A549 (cell line): ENCODE data around the gene TNS3.

Experiments used
- CBX8 ChIP-seq: fragments of 200-600 bp; sonication (generic); IDR thresholded peaks from 2 replicates; pipeline ENCODE4 v1.6.1; 2016
- CHD2 ChIP-seq: fragments of 150-350 bp; IDR thresholded peaks from 2 replicates; pipeline ENCODE4 v1.6.1; 2014; ENCODE audit warnings: low read length; ENCODE audit not compliant: partially characterized antibody
- MAFK ChIP-seq: fragments of 450-650 bp; IDR thresholded peaks from 2 replicates; pipeline ENCODE4 v1.6.1; 2014; ENCODE audit not compliant: partially characterized antibody
- MAZ ChIP-seq: fragments of 150-350 bp; IDR thresholded peaks from 2 replicates; pipeline ENCODE4 v1.6.1; 2014; ENCODE audit warnings: antibody characterized with exemption, low read depth, low read length, borderline replicate concordance
- MYC ChIP-seq: IDR thresholded peaks from 2 replicates; pipeline ENCODE4 v1.6.1; 2012; ENCODE audit warnings: mild to moderate bottlenecking, inconsistent platforms, low read length, improper control_type of control experiment, borderline replicate concordance
- POLR2A ChIP-seq: IDR thresholded peaks from 2 replicates; pipeline ENCODE4 v1.6.1; 2012; ENCODE audit warnings: mild to moderate bottlenecking, low read length
- RAD21 ChIP-seq, 2 experiments: fragments of >200 bp in 1 of 2; sonication (Bioruptor Twin) in 1 of 2; formaldehyde crosslinking in 1 of 2; IDR thresholded peaks in 1 of 2; conservative IDR thresholded peaks in 1 of 2; 2 replicates in 1 of 2; 3 replicates in 1 of 2; pipeline ENCODE4 v1.6.1; 2012 to 2018; ENCODE audit warnings: inconsistent platforms in 1 of 2
- RCOR1 ChIP-seq: fragments of 150-350 bp; IDR thresholded peaks from 2 replicates; pipeline ENCODE4 v1.6.1; 2014; ENCODE audit warnings: antibody characterized with exemption, low read length, low read depth
- RFX5 ChIP-seq: fragments of 450-650 bp; IDR thresholded peaks from 2 replicates; pipeline ENCODE4 v1.7.1; 2014; ENCODE audit warnings: antibody characterized with exemption, mild to moderate bottlenecking, moderate library complexity
- ZNF302 ChIP-seq: fragments of 250-450 bp; sonication (Bioruptor Pico); IDR thresholded peaks from 2 replicates; pipeline ENCODE4 v1.9.0; 2021; ENCODE audit warnings: inconsistent platforms, mild to moderate bottlenecking, moderate library complexity
- TF ChIP-seq, protein P1 (sequence below): fragments of >200 bp; sonication (Bioruptor Twin); formaldehyde crosslinking; IDR thresholded peaks from 3 replicates; pipeline ENCODE4 v1.5.1; 2016
- TF ChIP-seq, protein P2 (sequence below): IDR thresholded peaks from 2 replicates; pipeline ENCODE4 v1.6.1; 2012

DNA sequence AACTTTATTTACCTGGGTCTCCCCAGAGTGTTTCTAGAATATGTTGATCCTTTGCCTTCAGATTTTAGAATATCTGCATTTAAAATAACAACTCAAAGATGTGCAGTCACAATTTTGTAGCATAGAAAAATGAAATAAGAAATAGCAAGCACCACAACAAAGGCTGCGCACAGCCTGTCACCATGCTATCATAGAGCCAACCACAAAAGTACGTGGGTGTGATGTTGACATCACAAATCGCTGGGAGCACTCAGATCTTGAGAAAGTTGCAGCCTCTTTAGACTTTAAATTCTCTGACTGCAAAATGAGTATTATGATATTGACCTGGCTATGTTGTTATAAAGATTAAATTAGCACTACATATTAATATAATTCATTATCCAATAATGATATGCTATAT is 177.9 kb downstream of the TNS3 start:
- TF ChIP-seq, protein P1, sequence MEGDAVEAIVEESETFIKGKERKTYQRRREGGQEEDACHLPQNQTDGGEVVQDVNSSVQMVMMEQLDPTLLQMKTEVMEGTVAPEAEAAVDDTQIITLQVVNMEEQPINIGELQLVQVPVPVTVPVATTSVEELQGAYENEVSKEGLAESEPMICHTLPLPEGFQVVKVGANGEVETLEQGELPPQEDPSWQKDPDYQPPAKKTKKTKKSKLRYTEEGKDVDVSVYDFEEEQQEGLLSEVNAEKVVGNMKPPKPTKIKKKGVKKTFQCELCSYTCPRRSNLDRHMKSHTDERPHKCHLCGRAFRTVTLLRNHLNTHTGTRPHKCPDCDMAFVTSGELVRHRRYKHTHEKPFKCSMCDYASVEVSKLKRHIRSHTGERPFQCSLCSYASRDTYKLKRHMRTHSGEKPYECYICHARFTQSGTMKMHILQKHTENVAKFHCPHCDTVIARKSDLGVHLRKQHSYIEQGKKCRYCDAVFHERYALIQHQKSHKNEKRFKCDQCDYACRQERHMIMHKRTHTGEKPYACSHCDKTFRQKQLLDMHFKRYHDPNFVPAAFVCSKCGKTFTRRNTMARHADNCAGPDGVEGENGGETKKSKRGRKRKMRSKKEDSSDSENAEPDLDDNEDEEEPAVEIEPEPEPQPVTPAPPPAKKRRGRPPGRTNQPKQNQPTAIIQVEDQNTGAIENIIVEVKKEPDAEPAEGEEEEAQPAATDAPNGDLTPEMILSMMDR = no peak
- no peak for TF ChIP-seq RFX5
- TF ChIP-seq POLR2A = no peak
- no peak for TF ChIP-seq CBX8
- TF ChIP-seq MYC = no peak
- no peak for TF ChIP-seq MAZ
- no peak for TF ChIP-seq RAD21 (conservative IDR thresholded peaks at IDR 0.05 in 1 of 2, IDR thresholded peaks at IDR 0.05 in 1 of 2)
- no peak for TF ChIP-seq CHD2
- TF ChIP-seq, protein P2, sequence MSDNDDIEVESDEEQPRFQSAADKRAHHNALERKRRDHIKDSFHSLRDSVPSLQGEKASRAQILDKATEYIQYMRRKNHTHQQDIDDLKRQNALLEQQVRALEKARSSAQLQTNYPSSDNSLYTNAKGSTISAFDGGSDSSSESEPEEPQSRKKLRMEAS = no peak
- no peak for TF ChIP-seq MAFK
- no peak for TF ChIP-seq ZNF302 (CRISPR knock-in tag)
- no peak for TF ChIP-seq RCOR1
